Keratinocyte (primary cell): ENCODE data around the gene SLBP. TPM values are rescaled to one million over a fixed set of nuclear protein-coding genes. Genes with fewer than 3 reads are reported as not detected.

ENCODE experiments used
- DNase-seq: peaks from one replicate; pipeline ENCODE4 v3.0.0-alpha.2; 2011; ENCODE audit warnings: low read depth, missing footprints, low spot score
- FAIRE-seq: peaks from 2 replicates; lab custom pipeline; 2011; peaks lifted over from hg19 to GRCh38; lab: Jason Lieb, UNC
- H2AFZ ChIP-seq: 2 replicates; pipeline ENCODE4 v1.6.0; 2012; ENCODE audit warnings: low read length, control low read depth, inconsistent platforms; ENCODE audit not compliant: control insufficient read depth
- H3K27ac ChIP-seq: 2 replicates; pipeline ENCODE4 v1.5.1; 2011; ENCODE audit warnings: low read length; ENCODE audit not compliant: control insufficient read depth, insufficient read depth
- H3K27me3 ChIP-seq: 3 replicates; pipeline ENCODE4 v1.6.0; 2011; ENCODE audit warnings: low read length; ENCODE audit not compliant: control insufficient read depth, insufficient read depth; ENCODE audit errors: extremely low read depth
- H3K36me3 ChIP-seq, 2 experiments: 2 replicates in 1 of 2; 3 replicates in 1 of 2; pipeline ENCODE4 v1.5.1; 2011; ENCODE audit warnings: low read length in 2 of 2, mild to moderate bottlenecking in 1 of 2; ENCODE audit not compliant: control insufficient read depth in 2 of 2, insufficient read depth in 2 of 2; ENCODE audit errors: extremely low read depth in 1 of 2
- H3K4me1 ChIP-seq: 3 replicates; pipeline ENCODE4 v1.5.1; 2011; ENCODE audit warnings: low read length; ENCODE audit not compliant: control insufficient read depth, insufficient read depth; ENCODE audit errors: extremely low read depth
- H3K4me2 ChIP-seq: 3 replicates; pipeline ENCODE4 v1.6.0; 2011; ENCODE audit warnings: low read depth, low read length; ENCODE audit not compliant: control insufficient read depth, insufficient read depth; ENCODE audit errors: extremely low read depth
- H3K4me3 ChIP-seq, 3 experiments: fragments of 200-600 bp in 1 of 3; sonication (generic) in 1 of 3; 2 replicates in 2 of 3; 3 replicates in 1 of 3; pipeline ENCODE4 v1.5.1; 2011 to 2016; ENCODE audit warnings: low read length in 3 of 3, mild to moderate bottlenecking in 3 of 3, control low read depth in 2 of 3, inconsistent platforms in 1 of 3, low read depth in 1 of 3, mixed read lengths in 1 of 3, mixed run types in 1 of 3, moderate library complexity in 1 of 3; ENCODE audit not compliant: control insufficient read depth in 2 of 3, insufficient read depth in 2 of 3; ENCODE audit errors: extremely low read depth in 1 of 3
- H3K79me2 ChIP-seq: 2 replicates; pipeline ENCODE4 v1.6.0; 2012; ENCODE audit warnings: low read length; ENCODE audit not compliant: control insufficient read depth, insufficient read depth
- H3K9ac ChIP-seq: 3 replicates; pipeline ENCODE4 v1.6.0; 2011; ENCODE audit warnings: low read length; ENCODE audit not compliant: control insufficient read depth, insufficient read depth; ENCODE audit errors: extremely low read depth
- H3K9me1 ChIP-seq: 3 replicates; pipeline ENCODE4 v1.6.0; 2011; ENCODE audit warnings: low read length; ENCODE audit not compliant: control insufficient read depth, insufficient read depth; ENCODE audit errors: extremely low read depth
- H3K9me3 ChIP-seq: 2 replicates; pipeline ENCODE4 v1.5.1; 2012; ENCODE audit warnings: low read depth, low read length; ENCODE audit not compliant: control insufficient read depth
- H4K20me1 ChIP-seq: 3 replicates; pipeline ENCODE4 v1.6.0; 2011; ENCODE audit warnings: low read length; ENCODE audit not compliant: control insufficient read depth, insufficient read depth; ENCODE audit errors: extremely low read depth
- EZH2 ChIP-seq: IDR thresholded peaks from one replicate; pipeline ENCODE4 v1.6.1; 2012; ENCODE audit warnings: inconsistent platforms, mild to moderate bottlenecking, low read length, moderate library complexity
- dilution Hi-C: fragments of 300-500 bp; cut with MboI; formaldehyde crosslinking; loops from one replicate; pipeline ENCODE4 v1.7.0; 2020; ENCODE audit warnings: low sequenced_read_pairs; ENCODE audit not compliant: extremely low pct_ligation_motif_present
- polyA plus RNA-seq, 5 experiments: library from polyadenylated mRNA; depleted of rRNA in 3 of 5; stranded (reverse) in 3 of 5; stranded (forward) in 1 of 5; unstranded in 1 of 5; fragments of >200 nt; gene quantifications; 1 replicate in 1 of 5; 2 replicates in 3 of 5; 3 replicates in 1 of 5; pipeline versions ENCODE4 v1.2.1 to v1.2.3, GENCODE V29; 2011 to 2012; ENCODE audit warnings: missing spikeins in 2 of 5, low read depth in 1 of 5, low replicate concordance in 1 of 5
- TF ChIP-seq, protein P1 (sequence below), 3 experiments: IDR thresholded peaks in 1 of 3; conservative IDR thresholded peaks in 1 of 3; optimal IDR thresholded peaks in 1 of 3; 2 replicates in 2 of 3; 3 replicates in 1 of 3; pipeline versions ENCODE3 to v1.5.1; 2011; ENCODE audit warnings: low read length in 3 of 3, mild to moderate bottlenecking in 3 of 3, moderate library complexity in 2 of 3, control low read depth in 1 of 3, inconsistent platforms in 1 of 3; ENCODE audit not compliant: insufficient read depth in 2 of 3; ENCODE audit errors: extremely low read depth in 1 of 3

The SLBP gene
- polyA plus RNA-seq, 1 donor (not counting 4 experiments of a cell fraction or from before 2014, with no cell fraction given) = 90.6 TPM

DNA sequence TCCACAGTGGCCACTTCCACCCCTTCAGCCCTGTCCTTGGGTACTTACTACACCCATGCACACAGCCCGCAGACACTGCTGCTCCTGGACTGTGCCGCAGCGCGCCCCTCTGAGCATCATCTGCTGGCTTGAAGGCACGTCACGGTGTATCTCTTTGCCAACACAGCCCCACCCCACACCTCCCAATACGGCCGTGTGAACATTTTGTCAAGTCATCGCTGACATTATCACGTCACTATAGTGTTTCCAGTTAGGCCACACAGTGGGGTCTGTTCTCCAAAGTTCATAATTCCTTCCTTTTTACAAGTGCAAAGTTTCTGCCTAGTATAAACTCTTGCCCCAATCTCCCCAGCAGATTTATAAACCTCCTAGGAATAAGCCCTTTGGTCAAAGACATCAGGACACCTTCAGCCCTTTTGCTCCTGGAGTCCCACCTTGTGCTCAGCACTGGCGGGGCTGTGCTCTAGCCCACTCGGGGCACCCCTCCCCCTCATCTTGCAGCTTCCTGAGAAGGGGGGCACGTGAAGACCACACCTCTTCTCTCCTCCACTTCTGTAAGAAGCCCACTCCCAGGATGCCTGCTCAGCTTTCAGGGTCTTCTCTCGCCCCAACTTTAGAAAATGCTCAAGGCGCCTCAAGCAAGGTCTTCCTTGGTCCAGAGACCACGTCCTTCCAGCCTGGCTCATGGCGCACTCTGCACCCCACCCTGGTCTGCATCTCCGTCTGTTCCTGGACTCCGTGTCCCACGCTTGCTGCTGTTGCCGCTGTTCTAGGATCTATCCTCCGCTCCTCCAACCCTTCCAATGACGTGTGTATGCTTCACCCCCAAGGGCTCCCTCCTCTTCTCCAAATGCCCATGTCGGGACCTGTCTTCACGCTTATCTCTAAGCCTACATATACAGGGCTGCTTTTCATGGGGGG is 35.3 kb downstream of the SLBP start:
- Histone ChIP-seq H3K9me1 (no peaks in the 10 kb centered on the region), H3K27ac (no peak overlapping the region), H2AFZ (no peak overlapping the region), H3K4me2 (no peak overlapping the region), H3K4me1 (no peaks in the 10 kb centered on the region), H3K36me3 (no peaks in the 10 kb centered on the region), H3K79me2 (no peaks in the 10 kb centered on the region), H3K27me3 (no peaks in the 10 kb centered on the region), H3K4me3 (no peak overlapping the region), H3K9ac (no peak overlapping the region), H4K20me1 (no peaks in the 10 kb centered on the region), H3K9me3 (no peaks in the 10 kb centered on the region)
- DNase-seq (no peak), FAIRE-seq (no peak)
- TF ChIP-seq, protein P1, sequence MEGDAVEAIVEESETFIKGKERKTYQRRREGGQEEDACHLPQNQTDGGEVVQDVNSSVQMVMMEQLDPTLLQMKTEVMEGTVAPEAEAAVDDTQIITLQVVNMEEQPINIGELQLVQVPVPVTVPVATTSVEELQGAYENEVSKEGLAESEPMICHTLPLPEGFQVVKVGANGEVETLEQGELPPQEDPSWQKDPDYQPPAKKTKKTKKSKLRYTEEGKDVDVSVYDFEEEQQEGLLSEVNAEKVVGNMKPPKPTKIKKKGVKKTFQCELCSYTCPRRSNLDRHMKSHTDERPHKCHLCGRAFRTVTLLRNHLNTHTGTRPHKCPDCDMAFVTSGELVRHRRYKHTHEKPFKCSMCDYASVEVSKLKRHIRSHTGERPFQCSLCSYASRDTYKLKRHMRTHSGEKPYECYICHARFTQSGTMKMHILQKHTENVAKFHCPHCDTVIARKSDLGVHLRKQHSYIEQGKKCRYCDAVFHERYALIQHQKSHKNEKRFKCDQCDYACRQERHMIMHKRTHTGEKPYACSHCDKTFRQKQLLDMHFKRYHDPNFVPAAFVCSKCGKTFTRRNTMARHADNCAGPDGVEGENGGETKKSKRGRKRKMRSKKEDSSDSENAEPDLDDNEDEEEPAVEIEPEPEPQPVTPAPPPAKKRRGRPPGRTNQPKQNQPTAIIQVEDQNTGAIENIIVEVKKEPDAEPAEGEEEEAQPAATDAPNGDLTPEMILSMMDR (optimal IDR thresholded peaks at IDR 0.05 in 1 of 3, IDR thresholded peaks at IDR 0.05 in 1 of 3, conservative IDR thresholded peaks at IDR 0.05 in 1 of 3; ENCODE audit: extremely low read depth in 1 of 3, insufficient read depth in 2 of 3, low read length in 3 of 3) = no peak
- no peak for TF ChIP-seq EZH2
- dilution Hi-C loops = no loop called here

DNA sequence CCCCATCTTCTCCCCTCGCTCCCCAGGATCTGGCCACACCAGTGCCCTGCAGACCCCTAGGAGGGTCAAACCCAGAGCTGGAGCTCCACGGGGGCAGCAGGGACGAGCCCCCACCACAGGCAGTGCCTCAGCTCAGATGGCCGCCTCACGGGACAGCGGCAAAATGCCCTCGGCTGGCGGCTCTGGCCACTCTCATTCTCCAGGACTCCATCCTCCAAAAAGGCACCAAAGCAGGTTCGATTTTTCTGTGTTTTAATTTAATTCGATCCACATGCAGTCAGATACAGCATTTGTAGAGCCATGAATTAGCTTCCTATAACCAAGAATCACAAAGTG is 36.3 kb downstream of the SLBP start:
- FAIRE-seq (no peak), DNase-seq (no peak)
- H2AFZ ChIP-seq = no peak overlapping the region
- no peak overlapping the region for H3K4me2 ChIP-seq
- TF ChIP-seq, protein P1 (optimal IDR thresholded peaks at IDR 0.05 in 1 of 3, IDR thresholded peaks at IDR 0.05 in 1 of 3, conservative IDR thresholded peaks at IDR 0.05 in 1 of 3; ENCODE audit: extremely low read depth in 1 of 3, insufficient read depth in 2 of 3, low read length in 3 of 3) = no peak
- no peak for TF ChIP-seq EZH2
- dilution Hi-C loops = no loop called here
- no peaks in the 10 kb centered on the region for H3K9me1 ChIP-seq
- H3K9ac ChIP-seq = no peak overlapping the region
- H3K27me3 ChIP-seq = no peaks in the 10 kb centered on the region
- H3K79me2 ChIP-seq = no peaks in the 10 kb centered on the region
- no peaks in the 10 kb centered on the region for H3K4me1 ChIP-seq
- no peaks in the 10 kb centered on the region for H3K9me3 ChIP-seq
- no peaks in the 10 kb centered on the region for H3K36me3 ChIP-seq
- no peak overlapping the region for H3K27ac ChIP-seq
- H4K20me1 ChIP-seq = no peaks in the 10 kb centered on the region
- no peak overlapping the region for H3K4me3 ChIP-seq
